ENCODE data around the gene UBE2N. TPM values are rescaled to one million over a fixed set of nuclear protein-coding genes. Genes with fewer than 3 reads are reported as not detected.

The UBE2N gene
- total RNA-seq, 3 donors from 2014 or later = 65.5 to 92.2 (median 81.3) TPM

- ATAC-seq (no peak), DNase-seq (no peak)
- H3K9me3 ChIP-seq = no peaks in the 10 kb centered on the region
- intact Hi-C loops (cut with DNase I, micrococcal nuclease) = no loop called here
- no peak for TF ChIP-seq CTCF (IDR thresholded peaks at IDR 0.05)
- H3K36me3 ChIP-seq (ENCODE audit: low read depth) = no peaks in the 10 kb centered on the region
- no peaks in the 10 kb centered on the region for H3K4me1 ChIP-seq (ENCODE audit: low read depth)
- H3K4me3 ChIP-seq = no peak overlapping the region
These were observed 19.8 kb upstream of the UBE2N start for GRCh38 chr12:93461503-93461902.

- H3K9me3 ChIP-seq = no peaks in the 10 kb centered on the region
- intact Hi-C loops (cut with DNase I, micrococcal nuclease) = no loop called here
- no peak overlapping the region for H3K4me3 ChIP-seq
- H3K4me1 ChIP-seq (ENCODE audit: low read depth) = no peaks in the 10 kb centered on the region
- no peaks in the 10 kb centered on the region for H3K36me3 ChIP-seq (ENCODE audit: low read depth)
- ATAC-seq = no peak
- no peak for TF ChIP-seq CTCF (IDR thresholded peaks at IDR 0.05)
- no peak for DNase-seq
These were observed 19.2 kb upstream of the UBE2N start for GRCh38 chr12:93460902-93461301.

GRCh38 chr12:93460003-93460402 is 18.3 kb upstream of the UBE2N start:
- no peak overlapping the region for H3K4me3 ChIP-seq
- H3K9me3 ChIP-seq = no peaks in the 10 kb centered on the region
- no peaks in the 10 kb centered on the region for H3K4me1 ChIP-seq (ENCODE audit: low read depth)
- ATAC-seq (no peak), DNase-seq (no peak)
- TF ChIP-seq CTCF (IDR thresholded peaks at IDR 0.05) = no peak
- intact Hi-C loops (cut with DNase I, micrococcal nuclease) = no loop called here
- H3K36me3 ChIP-seq (ENCODE audit: low read depth) = no peaks in the 10 kb centered on the region

- DNase-seq (no peak), ATAC-seq (no peak)
These were observed 17.4 kb upstream of the UBE2N start for GRCh38 chr12:93459097-93459496.

GRCh38 chr12:93456077-93456476 is 14.3 kb upstream of the UBE2N start:
- Histone ChIP-seq H3K4me3 (no peak overlapping the region), H3K4me1 (ENCODE audit: low read depth) (no peaks in the 10 kb centered on the region), H3K36me3 (ENCODE audit: low read depth) (no peaks in the 10 kb centered on the region), H3K9me3 (no peaks in the 10 kb centered on the region)
- ATAC-seq (no peak), DNase-seq (no peak)
- TF ChIP-seq CTCF (IDR thresholded peaks at IDR 0.05) = no peak
- intact Hi-C loops (cut with DNase I, micrococcal nuclease) = no loop called here

More at GRCh38 chr12:93459097-93459496, 17.4 kb upstream of the UBE2N start:
- H3K9me3 ChIP-seq = no peaks in the 10 kb centered on the region
- no peak for TF ChIP-seq CTCF (IDR thresholded peaks at IDR 0.05)
- intact Hi-C loops (cut with DNase I, micrococcal nuclease) = no loop called here
- no peak overlapping the region for H3K4me3 ChIP-seq
- no peaks in the 10 kb centered on the region for H3K36me3 ChIP-seq (ENCODE audit: low read depth)
- no peaks in the 10 kb centered on the region for H3K4me1 ChIP-seq (ENCODE audit: low read depth)

- no peak for ATAC-seq
These were observed 11.9 kb upstream of the UBE2N start for GRCh38 chr12:93453633-93454032.

More at GRCh38 chr12:93453633-93454032, 11.9 kb upstream of the UBE2N start:
- intact Hi-C loops (cut with DNase I, micrococcal nuclease) = no loop called here
- Histone ChIP-seq H3K4me3 (no peak overlapping the region), H3K9me3 (no peaks in the 10 kb centered on the region), H3K4me1 (ENCODE audit: low read depth) (peaks cover 3% of the 10 kb centered on the region), H3K36me3 (ENCODE audit: low read depth) (no peaks in the 10 kb centered on the region)
- no peak for DNase-seq
- TF ChIP-seq CTCF (IDR thresholded peaks at IDR 0.05) = no peak
